Liver (tissue), 2 donors: Measurements from ENCODE around the gene TBC1D5.

Experiments
- YY1 ChIP-seq: IDR thresholded peaks from 2 replicates; pipeline ENCODE4 v1.6.1; 2016; ENCODE audit warnings: antibody characterized with exemption, mild to moderate bottlenecking
- TF ChIP-seq, protein P1 (sequence below): fragments of 150-350 bp; IDR thresholded peaks from 2 replicates; pipeline ENCODE4 v1.5.1; 2017; ENCODE audit warnings: improper control_type of control experiment, low read depth, low read length; ENCODE audit not compliant: missing input control
- donor health status: healthy.

DNA sequence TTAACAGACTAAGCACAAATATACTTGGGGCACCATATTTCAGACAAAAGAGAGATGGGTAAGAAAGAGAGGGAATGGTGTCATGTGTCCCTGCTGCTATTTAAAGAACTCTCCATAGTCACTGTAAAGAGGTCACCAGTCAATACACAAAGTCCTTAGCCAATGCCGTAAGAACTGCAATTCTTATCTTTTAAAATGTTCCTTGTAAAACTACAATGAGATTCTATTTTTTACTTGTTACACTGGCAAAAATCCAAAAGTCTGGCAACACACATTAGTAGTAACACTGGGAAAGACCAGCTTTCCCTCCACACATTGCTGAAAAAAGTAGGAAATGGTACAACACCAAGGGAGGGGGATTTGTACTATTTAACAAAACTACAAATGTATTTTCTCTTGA lies 189.4 kb downstream of the TBC1D5 start:
- TF ChIP-seq, protein P1, sequence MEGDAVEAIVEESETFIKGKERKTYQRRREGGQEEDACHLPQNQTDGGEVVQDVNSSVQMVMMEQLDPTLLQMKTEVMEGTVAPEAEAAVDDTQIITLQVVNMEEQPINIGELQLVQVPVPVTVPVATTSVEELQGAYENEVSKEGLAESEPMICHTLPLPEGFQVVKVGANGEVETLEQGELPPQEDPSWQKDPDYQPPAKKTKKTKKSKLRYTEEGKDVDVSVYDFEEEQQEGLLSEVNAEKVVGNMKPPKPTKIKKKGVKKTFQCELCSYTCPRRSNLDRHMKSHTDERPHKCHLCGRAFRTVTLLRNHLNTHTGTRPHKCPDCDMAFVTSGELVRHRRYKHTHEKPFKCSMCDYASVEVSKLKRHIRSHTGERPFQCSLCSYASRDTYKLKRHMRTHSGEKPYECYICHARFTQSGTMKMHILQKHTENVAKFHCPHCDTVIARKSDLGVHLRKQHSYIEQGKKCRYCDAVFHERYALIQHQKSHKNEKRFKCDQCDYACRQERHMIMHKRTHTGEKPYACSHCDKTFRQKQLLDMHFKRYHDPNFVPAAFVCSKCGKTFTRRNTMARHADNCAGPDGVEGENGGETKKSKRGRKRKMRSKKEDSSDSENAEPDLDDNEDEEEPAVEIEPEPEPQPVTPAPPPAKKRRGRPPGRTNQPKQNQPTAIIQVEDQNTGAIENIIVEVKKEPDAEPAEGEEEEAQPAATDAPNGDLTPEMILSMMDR = no peak
- TF ChIP-seq YY1 = no peak
